DOHH2 (cell line): Measurements from ENCODE around the gene CLCN3.

Experiments used
- H3F3A ChIP-seq: fragments of 200-600 bp; sonication (generic), shearing (Covaris generic); 2 replicates; pipeline ENCODE4 v1.6.0; 2016; ENCODE audit warnings: antibody characterized with exemption, mild to moderate bottlenecking; ENCODE audit not compliant: control insufficient read depth, insufficient read depth
- H3K27ac ChIP-seq: fragments of 200-600 bp; sonication (generic); 2 replicates; pipeline ENCODE4 v1.5.1; 2014; ENCODE audit warnings: low read depth, mild to moderate bottlenecking, low read length, moderate library complexity
- H3K27me3 ChIP-seq: fragments of 200-600 bp; sonication (generic); 2 replicates; pipeline ENCODE4 v1.6.1; 2014; ENCODE audit warnings: mild to moderate bottlenecking, low read length, mixed read lengths; ENCODE audit not compliant: control insufficient read depth
- H3K36me3 ChIP-seq: fragments of 200-600 bp; sonication (generic); 2 replicates; pipeline ENCODE4 v1.6.1; 2014; ENCODE audit warnings: mild to moderate bottlenecking, low read length, moderate library complexity, mixed read lengths; ENCODE audit not compliant: control insufficient read depth
- H3K4me1 ChIP-seq: fragments of 200-600 bp; sonication (generic); 2 replicates; pipeline ENCODE4 v1.6.1; 2014; ENCODE audit warnings: mild to moderate bottlenecking, low read length, mixed read lengths; ENCODE audit not compliant: control insufficient read depth
- H3K4me2 ChIP-seq: fragments of 200-600 bp; sonication (generic); 2 replicates; pipeline ENCODE4 v1.6.0; 2014; ENCODE audit warnings: mild to moderate bottlenecking, low read length, moderate library complexity
- H3K4me3 ChIP-seq: fragments of 200-600 bp; sonication (generic); 2 replicates; pipeline ENCODE4 v1.5.1; 2014; ENCODE audit warnings: mild to moderate bottlenecking, low read length, mixed read lengths
- H3K79me2 ChIP-seq: fragments of 200-600 bp; sonication (generic); 2 replicates; pipeline ENCODE4 v1.6.1; 2014; ENCODE audit warnings: mild to moderate bottlenecking, low read length, mixed read lengths; ENCODE audit not compliant: control insufficient read depth
- H3K9me2 ChIP-seq: fragments of 200-600 bp; sonication (generic); replicated peaks from 2 replicates; pipeline ENCODE4 v1.6.1; 2014; ENCODE audit warnings: mild to moderate bottlenecking, low read length, mixed read lengths; ENCODE audit not compliant: control insufficient read depth
- H3K9me3 ChIP-seq: fragments of 200-600 bp; sonication (generic); 2 replicates; pipeline ENCODE4 v1.6.1; 2014; ENCODE audit warnings: antibody characterized with exemption, low read length, mixed read lengths; ENCODE audit not compliant: control insufficient read depth, insufficient read depth
- H4K20me1 ChIP-seq: fragments of 200-600 bp; sonication (generic); 2 replicates; pipeline ENCODE4 v1.6.0; 2014; ENCODE audit warnings: low read depth, mild to moderate bottlenecking, antibody characterized with exemption, low read length, moderate library complexity; ENCODE audit not compliant: control insufficient read depth, insufficient read depth
- EZH2phosphoT487 ChIP-seq: fragments of 200-600 bp; sonication (generic); IDR thresholded peaks from 2 replicates; pipeline ENCODE4 v1.6.1; 2017; ENCODE audit warnings: borderline replicate concordance, mild to moderate bottlenecking, antibody characterized with exemption, low read length, moderate library complexity, mixed read lengths
- TF ChIP-seq, protein P1 (sequence below): fragments of 200-600 bp; sonication (generic); IDR thresholded peaks from one replicate; pipeline ENCODE4 v1.5.1; 2014; ENCODE audit warnings: antibody characterized with exemption, mild to moderate bottlenecking, low read depth, low read length; ENCODE audit not compliant: poor library complexity, severe bottlenecking

CLCN3 gene

DNA sequence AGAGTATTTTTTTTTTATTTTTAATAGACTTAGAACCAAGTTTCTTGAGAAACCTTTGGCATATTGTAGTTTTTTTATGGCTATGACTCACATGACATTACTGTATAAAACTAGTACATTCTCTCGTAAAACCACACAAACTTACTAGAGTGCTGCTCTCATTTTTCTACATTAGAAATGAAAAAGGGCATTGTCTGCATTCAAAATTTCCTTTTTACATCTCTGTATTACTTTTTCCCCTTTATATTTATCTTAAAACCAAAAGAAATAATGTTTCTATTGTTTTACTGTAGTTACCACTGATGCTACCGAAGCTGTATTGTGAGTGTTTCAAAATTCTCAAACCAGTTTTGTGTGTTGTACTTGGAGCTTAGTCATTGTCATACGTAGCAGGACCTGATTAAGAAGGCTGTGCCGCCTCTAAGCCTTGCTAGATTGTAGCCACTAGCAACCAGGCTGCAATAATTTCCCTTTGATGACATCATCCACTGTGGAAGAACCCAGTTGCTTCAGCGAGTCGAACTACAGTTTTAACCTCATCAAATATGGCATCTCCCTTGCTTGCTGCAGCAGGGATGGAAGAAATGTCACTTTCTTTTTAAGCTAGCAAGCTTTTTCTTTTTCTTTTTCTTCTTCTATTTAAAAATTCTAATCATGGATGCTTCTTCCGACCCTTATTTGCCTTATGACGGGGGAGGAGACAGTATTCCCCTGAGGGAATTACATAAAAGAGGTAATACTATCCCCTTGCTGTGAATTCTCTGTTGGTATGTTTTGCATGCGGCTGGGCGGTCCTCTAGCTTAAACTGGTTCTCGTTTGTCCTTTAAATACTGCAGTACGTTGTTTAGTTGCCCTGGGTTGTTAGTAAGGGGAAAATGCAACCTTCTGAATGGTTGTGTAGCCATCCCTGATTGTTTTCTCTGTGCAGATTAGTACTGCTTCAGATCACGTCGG lies 39.6 kb downstream of the CLCN3 start:
- no peaks in the 10 kb centered on the region for H3K9me3 ChIP-seq
- peak overlapping the region; percentile 77 for H3K4me3 ChIP-seq
- peak overlapping the region; percentile 81 for H3K27ac ChIP-seq
- H3K27me3 ChIP-seq = no peaks in the 10 kb centered on the region
- no peaks in the 10 kb centered on the region for H4K20me1 ChIP-seq
- no peaks in the 10 kb centered on the region for H3K9me2 ChIP-seq
- no peak for TF ChIP-seq EZH2phosphoT487
- TF ChIP-seq, protein P1, sequence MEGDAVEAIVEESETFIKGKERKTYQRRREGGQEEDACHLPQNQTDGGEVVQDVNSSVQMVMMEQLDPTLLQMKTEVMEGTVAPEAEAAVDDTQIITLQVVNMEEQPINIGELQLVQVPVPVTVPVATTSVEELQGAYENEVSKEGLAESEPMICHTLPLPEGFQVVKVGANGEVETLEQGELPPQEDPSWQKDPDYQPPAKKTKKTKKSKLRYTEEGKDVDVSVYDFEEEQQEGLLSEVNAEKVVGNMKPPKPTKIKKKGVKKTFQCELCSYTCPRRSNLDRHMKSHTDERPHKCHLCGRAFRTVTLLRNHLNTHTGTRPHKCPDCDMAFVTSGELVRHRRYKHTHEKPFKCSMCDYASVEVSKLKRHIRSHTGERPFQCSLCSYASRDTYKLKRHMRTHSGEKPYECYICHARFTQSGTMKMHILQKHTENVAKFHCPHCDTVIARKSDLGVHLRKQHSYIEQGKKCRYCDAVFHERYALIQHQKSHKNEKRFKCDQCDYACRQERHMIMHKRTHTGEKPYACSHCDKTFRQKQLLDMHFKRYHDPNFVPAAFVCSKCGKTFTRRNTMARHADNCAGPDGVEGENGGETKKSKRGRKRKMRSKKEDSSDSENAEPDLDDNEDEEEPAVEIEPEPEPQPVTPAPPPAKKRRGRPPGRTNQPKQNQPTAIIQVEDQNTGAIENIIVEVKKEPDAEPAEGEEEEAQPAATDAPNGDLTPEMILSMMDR = no peak
- peaks cover 17% of the 10 kb centered on the region for H3F3A ChIP-seq
- H3K36me3 ChIP-seq = no peaks in the 10 kb centered on the region; the same call in 1 of the 2 replicates
- H3K4me2 ChIP-seq = peak overlapping the region; percentile 96
- H3K79me2 ChIP-seq = peaks cover 74% of the 10 kb centered on the region
- H3K4me1 ChIP-seq = peaks cover 37% of the 10 kb centered on the region

DNA sequence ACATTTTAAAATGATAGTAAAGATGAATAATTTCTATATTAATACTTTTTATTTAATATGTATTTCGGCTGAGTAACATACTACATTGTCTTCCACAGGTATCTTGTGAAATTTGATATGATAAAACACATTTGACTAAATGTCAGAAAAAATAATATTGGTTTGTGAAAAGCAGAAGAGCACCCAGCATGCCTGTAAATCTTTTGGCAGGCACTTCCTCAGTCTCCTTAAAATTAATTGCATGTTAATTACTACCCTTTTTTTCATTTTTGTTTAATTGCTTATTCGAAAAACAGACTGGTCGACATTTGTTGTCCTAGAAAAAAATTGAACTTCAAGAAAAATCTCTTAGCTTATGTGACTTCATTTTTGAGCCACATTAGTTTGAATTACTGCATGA lies 40.6 kb downstream of the CLCN3 start:
- peak overlapping the region; percentile 96 for H3K4me2 ChIP-seq

DNA sequence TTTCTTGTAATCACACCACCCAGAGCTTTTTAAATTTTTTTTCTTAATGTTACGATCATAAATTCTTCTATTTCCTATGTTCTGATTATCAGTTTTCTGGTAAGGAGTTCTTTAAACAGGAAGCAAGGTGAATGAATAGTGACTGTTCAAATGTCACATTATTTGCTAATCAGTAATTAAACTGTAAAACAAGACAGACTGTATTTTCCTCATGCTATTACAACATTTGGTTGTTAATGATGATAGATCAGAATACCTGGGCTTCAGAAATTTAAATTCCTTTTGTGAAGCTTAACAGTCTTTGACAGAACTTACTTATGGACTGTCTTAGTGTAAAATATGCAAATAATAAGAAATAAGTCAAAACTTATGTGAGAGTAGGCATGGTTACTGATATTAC lies 41.4 kb downstream of the CLCN3 start:
- Histone ChIP-seq H3K4me2 (no peak overlapping the region), H3K4me1 (peaks cover 37% of the 10 kb centered on the region), H3K36me3 (peaks cover 12% of the 10 kb centered on the region), H3K9me2 (no peaks in the 10 kb centered on the region), H3F3A (peaks cover 17% of the 10 kb centered on the region), H3K9me3 (no peaks in the 10 kb centered on the region), H4K20me1 (no peaks in the 10 kb centered on the region), H3K4me3 (no peak overlapping the region), H3K27me3 (no peaks in the 10 kb centered on the region), H3K27ac (no peak overlapping the region), H3K79me2 (peaks cover 72% of the 10 kb centered on the region)
- TF ChIP-seq EZH2phosphoT487 = no peak
- TF ChIP-seq, protein P1 = no peak

More for the DNA sequence above, 40.6 kb downstream of the CLCN3 start:
- Histone ChIP-seq H3K79me2 (peaks cover 73% of the 10 kb centered on the region), H3K4me3 (peak overlapping the region; percentile 77), H3F3A (peaks cover 17% of the 10 kb centered on the region), H3K27me3 (no peaks in the 10 kb centered on the region), H3K9me3 (no peaks in the 10 kb centered on the region), H3K36me3 (peaks cover 4% of the 10 kb centered on the region), H4K20me1 (no peaks in the 10 kb centered on the region), H3K27ac (peak overlapping the region; percentile 81), H3K9me2 (no peaks in the 10 kb centered on the region), H3K4me1 (peaks cover 37% of the 10 kb centered on the region)
- no peak for TF ChIP-seq EZH2phosphoT487
- TF ChIP-seq, protein P1 = no peak
